HG02885 (cell line): ENCODE data around the gene NPHP4.

Experiments used
- ATAC-seq: cut with Tn5 transposase; IDR thresholded peaks from one replicate; pipeline ENCODE4 v1.9.1; 2021; ENCODE audit warnings: mild to moderate bottlenecking; ENCODE audit not compliant: unreplicated experiment, poor library complexity

The NPHP4 gene

DNA sequence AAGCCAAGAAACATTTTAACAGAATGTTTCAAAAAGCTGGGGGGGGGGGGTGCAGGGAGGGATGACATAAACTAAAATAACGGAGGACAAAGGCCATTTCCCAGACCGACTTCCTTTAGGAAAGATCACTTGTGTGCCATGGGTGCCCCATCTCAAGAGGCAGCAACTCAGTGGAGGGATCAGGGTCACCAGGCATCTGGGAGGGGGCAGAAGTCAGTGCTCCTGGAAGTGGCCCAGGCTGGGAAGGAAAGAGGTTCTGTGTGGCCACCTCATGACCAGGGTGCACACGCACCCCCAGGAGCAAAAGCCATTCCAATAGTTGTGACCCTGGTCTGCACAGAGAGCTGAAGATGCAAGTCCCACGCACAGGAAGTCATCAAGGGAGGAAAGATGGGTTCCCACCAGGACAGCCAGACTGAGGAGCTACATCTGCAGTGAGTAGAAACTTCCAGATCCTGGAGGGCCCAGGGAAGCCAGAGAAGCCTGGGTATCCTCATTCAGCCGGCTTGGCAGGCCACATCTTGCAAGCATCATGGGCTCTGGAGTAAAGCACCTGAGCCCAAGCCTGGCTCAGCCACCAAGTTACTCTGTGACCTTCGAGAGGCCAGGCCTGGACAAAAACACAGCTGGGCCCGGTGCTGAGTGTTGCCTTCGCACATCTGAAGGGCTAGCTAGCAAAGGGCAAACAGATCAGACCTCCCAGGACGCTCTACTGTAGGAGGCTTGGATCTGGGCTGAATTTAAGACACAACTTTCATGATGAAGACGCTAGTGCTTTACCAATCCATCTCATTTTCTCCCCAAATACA lies 36.0 kb downstream of the NPHP4 start:
- no peak for ATAC-seq

GRCh38 chr1:5955479-5955977 lies 36.7 kb downstream of the NPHP4 start:
- ATAC-seq = no peak

GRCh38 chr1:5954964-5955363 lies 37.3 kb downstream of the NPHP4 start:
- no peak for ATAC-seq

GRCh38 chr1:5953386-5953785 lies 38.8 kb downstream of the NPHP4 start:
- no peak for ATAC-seq

DNA sequence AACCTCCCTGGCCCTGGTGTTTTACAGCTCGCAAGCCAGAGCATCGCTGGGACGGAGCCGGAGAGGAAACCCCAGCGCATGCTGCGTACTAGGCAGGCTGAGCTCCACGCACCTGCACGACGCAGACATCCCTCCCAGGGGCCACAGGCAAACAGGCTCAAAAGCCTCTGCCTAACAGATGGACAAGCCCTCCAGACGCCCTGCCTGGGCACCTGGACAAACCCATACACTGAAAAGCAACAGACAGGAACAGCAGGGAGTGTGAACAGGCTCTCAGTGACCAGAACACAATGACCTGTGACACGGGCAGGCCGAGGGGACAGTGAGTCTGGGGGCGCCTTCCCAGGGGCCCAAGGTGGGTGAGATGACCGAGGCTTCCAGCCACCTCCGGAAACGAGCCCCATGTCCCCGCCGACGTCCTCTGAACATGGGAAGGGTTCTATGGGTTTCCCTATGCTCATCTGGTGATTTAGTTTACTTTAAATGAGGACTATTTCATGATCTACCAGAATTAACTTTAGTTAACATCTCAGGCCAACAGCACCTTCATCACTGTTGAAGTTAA lies 40.3 kb downstream of the NPHP4 start:
- ATAC-seq = no peak

DNA sequence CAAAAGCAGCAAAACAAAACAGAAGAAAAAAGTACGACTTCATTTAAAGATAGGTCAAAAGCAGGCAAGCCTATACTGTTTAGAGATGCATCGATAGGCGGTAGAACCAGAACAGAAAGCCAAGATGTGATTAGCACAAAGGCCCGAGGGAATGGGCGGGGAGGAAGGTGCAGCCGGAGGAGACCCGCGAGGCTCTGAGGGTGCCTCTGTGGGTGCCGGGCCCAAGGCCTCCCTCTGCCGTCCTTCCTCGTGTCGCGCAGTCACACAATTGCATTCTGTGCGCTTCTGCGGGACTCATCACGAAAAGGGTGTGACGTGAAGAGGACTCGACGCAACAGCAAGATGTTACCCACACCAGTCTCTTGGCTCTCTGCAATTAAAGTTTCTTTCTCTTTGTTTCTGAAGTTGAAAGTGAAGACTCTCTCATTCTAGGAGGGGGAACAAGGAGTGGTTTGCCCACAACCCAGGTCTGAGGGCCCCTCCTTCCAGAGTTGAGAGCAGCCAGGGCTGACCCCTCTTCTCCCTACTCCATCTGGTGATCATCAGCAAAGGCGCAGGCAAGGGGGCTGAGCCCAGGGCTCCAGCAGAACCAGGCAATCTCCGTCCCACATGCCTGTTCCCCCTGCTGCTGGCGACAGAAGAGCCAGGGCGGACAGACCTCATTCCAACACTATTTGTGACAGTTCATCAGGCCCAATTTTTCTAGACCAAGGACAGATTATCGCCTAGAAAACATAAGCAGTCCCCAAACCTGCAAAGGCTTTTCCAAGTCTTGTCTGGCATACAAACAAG lies 41.0 kb downstream of the NPHP4 start:
- ATAC-seq = no peak

DNA sequence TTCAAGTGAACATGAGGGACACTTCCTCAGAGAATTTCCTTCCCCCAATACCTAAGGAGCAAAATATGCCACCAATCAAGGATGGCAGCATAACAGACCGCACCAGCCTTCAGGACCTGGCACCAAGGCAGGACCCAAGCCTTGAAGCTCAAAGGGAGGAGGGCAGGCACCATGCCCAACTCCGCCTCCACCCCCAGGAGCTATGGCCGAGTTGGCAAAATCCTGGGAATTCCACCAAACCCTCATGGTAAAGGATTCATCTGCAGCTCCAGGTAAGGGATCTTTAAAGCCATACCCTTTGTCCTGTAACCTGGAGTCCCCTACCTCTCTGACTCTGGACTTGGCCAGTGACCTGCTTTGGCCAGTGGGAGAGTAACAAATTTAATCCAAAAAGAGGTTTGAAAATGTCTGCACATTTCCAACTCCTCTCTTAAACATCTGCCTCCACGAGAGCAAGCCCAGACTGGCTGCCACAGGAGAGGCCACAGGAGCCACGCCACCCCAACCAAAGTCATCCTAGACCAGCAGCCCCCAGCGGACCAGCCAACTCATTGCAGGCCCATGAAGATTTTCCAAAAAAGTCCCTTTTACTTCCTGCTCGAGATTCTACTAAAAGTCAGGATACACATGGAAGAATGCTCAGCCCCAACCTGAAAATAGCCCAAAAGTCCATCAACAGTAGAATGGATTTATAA lies 41.9 kb downstream of the NPHP4 start:
- ATAC-seq = no peak

DNA sequence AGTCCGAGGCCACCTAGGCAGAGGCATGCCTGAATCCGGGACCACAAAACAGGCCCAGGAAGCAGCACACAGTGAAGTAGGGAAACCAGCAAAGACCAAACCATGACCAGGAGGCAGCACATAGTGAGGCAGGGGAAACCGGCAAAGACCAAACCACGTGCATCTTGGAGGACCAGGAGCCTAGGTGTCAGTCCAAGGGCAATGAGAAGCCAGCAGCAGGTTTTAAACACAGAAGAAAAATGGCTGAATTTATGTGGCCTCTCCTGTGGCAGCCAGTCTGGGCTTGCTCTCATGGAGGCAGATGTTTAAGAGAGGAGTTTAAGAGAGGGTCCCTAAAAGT lies 42.5 kb downstream of the NPHP4 start:
- ATAC-seq = no peak

GRCh38 chr1:5949085-5949760 lies 43.0 kb downstream of the NPHP4 start:
- ATAC-seq = no peak

DNA sequence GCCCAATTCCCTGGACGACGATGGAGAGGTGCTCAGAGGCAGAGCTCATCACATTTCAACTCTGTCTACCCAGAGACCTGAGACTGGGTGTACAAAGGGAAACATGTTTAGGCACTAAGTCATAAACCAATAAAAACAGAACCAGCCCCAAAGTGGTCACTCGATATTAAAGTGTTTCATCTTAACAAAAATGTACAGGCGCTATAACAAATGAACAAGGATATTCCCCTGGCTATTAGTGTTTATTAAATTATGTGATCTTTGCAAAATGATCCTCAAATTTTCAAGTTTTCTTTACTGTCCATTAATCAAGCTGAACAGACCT lies 43.6 kb downstream of the NPHP4 start:
- ATAC-seq = no peak

DNA sequence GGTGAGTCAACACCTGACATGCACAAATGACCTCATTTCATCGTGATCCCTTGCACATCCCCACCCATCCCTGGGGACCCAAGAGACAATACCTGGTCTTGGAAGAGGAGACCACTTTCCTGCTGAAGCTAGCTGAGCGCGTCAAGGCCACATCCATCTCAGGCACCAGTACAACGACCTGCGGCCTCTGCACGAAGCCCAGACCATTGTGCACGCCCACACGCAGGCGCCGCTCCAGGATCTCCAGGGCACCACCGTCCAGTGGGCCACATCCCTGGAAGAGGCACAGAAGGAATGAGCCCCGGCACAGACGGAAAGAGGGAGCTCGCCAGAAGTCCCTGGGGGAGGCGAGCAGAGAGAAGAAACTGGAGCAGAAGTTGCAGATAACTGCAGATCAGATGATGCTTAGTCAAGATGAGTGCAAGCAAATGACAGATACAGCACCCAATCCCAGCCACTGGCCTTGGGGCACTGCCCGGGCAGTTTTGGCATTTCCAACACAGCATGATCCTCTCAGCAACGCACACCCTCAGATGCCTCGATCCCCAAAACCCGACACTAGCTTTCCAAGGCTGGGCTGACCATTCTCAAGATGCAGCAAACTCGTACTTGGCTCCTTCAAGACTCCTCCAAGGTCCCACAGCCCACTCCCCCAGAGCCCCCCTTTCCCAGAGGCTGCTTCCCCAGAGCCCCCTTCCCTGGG lies 44.1 kb downstream of the NPHP4 start:
- no peak for ATAC-seq

GRCh38 chr1:5947071-5947821 lies 45.0 kb downstream of the NPHP4 start:
- no peak for ATAC-seq

DNA sequence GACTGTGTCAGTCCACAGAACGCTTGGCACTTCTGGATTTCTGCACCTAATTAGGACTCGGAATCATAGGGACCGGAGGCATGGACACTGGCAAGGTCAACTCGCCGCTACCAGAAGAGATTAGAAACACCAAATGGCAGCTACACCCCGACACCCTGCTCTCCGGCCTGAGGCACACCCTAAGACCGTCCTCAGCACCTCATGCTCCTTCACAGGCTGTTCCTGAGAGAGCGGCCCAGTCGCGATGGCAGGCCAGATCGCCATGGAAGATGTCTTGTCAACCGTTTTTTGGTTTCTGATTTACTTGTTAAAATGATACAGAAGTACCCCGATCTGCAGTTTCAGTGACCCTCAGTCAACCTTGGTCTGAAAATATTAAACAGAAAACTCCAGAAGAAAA lies 46.8 kb downstream of the NPHP4 start:
- ATAC-seq = no peak

- ATAC-seq = no peak
Observed at GRCh38 chr1:5944843-5945167, 47.4 kb downstream of the NPHP4 start.

- ATAC-seq = no peak
Observed at GRCh38 chr1:5944154-5944842, 47.9 kb downstream of the NPHP4 start.

- no peak for ATAC-seq
Observed at GRCh38 chr1:5943343-5944124, 48.7 kb downstream of the NPHP4 start.

- ATAC-seq = no peak
Observed at GRCh38 chr1:5941671-5942070, 50.6 kb downstream of the NPHP4 start.
